GM12872 (cell line): Measurements from ENCODE around the gene VPS8.

Source experiments
- TF ChIP-seq, protein P1 (sequence below): IDR thresholded peaks from 3 replicates; pipeline ENCODE4 v1.5.1; 2011; ENCODE audit warnings: low read depth, mild to moderate bottlenecking, low read length, moderate library complexity; ENCODE audit not compliant: insufficient read depth

Gene VPS8

DNA sequence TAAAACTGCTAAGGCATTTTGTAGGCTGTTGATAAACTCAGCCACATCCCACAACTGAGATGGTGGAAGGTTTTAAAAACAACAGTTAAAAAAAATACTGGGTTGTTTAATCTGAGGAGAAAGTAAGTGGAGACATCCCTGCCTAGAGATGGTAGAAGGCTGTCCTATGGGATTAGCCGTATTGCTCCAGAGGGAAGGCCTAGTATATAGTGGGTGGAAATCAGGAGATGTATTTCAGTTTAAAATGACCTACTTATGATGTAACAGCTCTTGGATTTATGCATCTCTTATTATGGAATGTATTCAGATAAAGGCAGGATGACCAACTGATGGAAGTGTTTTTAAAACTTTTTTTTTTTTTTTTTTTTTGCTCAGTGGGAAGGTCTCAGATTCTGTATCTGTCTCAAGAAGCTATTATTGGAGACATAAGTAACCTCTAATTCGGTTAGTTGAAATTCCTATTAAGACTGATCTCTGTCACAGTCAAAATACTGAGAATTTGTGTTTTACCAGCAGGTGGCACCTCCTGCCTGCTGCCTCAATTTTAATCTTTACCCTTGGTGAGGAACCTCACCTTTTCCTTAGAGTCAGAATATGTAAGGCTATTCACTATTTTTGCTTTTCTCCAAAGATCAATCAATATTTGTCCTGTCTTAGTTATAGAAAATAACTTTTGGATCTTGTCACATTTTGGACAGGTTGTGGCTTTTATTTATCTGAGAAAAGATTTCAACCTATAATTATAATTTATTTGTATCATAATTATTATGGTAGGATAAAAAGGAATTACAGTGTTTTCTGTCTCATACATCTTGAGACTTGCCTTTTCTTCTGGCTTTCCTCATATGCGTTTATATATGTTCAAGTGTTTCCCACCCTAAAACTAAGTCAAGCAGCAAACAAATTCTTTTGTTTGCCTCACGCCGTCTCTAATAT is 63.0 kb downstream of the VPS8 start:
- TF ChIP-seq, protein P1, sequence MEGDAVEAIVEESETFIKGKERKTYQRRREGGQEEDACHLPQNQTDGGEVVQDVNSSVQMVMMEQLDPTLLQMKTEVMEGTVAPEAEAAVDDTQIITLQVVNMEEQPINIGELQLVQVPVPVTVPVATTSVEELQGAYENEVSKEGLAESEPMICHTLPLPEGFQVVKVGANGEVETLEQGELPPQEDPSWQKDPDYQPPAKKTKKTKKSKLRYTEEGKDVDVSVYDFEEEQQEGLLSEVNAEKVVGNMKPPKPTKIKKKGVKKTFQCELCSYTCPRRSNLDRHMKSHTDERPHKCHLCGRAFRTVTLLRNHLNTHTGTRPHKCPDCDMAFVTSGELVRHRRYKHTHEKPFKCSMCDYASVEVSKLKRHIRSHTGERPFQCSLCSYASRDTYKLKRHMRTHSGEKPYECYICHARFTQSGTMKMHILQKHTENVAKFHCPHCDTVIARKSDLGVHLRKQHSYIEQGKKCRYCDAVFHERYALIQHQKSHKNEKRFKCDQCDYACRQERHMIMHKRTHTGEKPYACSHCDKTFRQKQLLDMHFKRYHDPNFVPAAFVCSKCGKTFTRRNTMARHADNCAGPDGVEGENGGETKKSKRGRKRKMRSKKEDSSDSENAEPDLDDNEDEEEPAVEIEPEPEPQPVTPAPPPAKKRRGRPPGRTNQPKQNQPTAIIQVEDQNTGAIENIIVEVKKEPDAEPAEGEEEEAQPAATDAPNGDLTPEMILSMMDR = peak; percentile 57

- TF ChIP-seq, protein P1 = no peak
Measured at GRCh38 chr3:184880276-184881019, 68.5 kb downstream of the VPS8 start.

DNA sequence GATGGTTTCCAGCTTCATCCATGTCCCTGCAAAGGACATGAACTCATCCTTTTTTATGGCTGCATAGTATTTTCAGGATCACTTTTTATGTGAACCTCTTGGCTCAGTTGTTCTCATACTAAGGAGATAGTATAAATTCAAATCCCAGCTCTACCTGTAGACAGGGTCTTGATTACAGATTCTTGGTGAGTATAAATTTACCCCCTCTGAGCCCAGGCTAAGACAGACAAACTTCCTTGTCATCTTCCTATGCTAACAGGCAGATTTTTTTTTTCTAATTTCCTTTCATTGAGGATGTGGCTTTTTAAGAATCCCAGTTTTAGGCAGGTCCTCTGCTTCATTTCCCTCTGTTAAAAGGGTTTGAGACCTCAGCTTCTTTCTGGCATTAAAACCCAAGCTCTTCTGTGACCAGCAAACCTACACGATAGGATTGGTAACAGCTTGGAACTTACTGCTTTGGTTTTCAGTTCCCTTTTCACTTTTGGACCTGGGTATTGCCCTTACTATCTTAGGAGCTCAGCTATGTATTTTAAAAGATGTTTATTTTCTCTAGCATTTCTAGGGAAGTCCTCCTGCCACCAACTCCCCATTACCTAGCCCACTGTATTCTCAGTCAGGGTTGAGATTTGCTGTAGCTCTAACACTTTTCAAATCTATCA is 72.5 kb downstream of the VPS8 start:
- TF ChIP-seq, protein P1 = no peak

GRCh38 chr3:184885112-184885511 is 73.1 kb downstream of the VPS8 start:
- TF ChIP-seq, protein P1 = no peak

DNA sequence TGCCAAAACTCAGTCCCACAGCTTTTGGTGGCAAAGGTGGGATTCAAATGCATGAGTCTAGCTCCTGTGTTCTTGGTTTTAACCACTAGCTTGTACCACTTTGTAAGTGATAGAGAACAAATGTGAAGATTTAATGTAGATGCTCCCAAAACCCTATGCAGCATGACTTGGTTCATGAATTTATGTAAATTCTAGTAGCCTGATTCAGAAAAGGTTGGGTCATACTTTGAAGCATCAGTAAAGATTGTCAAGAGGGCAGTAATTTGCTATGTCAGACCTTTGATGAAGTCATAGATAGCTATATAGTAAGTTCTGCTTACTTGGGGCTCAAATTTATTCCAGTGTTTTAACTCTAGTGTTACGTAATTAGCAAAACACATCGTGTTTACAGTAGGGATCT is 75.6 kb downstream of the VPS8 start:
- TF ChIP-seq, protein P1 = no peak

DNA sequence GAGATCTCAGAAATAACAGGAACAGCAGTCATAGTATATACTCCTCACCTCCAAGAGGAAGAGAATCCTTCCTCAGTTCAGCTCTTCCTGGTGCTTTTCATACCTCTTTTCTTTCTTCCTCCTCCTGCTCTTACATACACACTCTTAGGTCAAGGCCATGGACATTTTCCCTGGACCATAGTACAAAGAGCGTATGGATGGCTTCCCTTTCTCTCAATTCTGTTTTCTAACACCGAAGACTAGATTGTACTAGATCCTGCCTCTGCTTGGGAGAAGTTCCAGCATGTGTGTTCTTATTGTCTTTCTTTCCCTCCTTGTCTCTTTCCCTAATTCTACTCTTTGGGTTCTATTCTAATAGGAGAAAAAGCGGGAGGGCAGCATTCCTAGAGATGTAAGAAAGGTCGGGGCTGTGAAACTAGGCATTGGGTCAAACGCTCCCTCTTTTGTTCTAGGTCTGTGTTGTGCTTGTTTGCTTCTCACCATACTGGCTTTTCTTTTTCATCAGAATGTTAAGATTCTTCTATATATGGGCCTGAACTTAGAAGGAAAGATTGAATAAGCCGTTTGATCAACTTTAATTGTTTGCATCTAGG is 77.4 kb downstream of the VPS8 start:
- TF ChIP-seq, protein P1 = no peak
